ENCODE measurements around the gene HDDC2.
"Not testable (repeated sequence)": the region's sequence is repeated elsewhere in the genome, so short reads cannot be mapped to it uniquely, and the experiment has no call there.

Gene HDDC2

DNA sequence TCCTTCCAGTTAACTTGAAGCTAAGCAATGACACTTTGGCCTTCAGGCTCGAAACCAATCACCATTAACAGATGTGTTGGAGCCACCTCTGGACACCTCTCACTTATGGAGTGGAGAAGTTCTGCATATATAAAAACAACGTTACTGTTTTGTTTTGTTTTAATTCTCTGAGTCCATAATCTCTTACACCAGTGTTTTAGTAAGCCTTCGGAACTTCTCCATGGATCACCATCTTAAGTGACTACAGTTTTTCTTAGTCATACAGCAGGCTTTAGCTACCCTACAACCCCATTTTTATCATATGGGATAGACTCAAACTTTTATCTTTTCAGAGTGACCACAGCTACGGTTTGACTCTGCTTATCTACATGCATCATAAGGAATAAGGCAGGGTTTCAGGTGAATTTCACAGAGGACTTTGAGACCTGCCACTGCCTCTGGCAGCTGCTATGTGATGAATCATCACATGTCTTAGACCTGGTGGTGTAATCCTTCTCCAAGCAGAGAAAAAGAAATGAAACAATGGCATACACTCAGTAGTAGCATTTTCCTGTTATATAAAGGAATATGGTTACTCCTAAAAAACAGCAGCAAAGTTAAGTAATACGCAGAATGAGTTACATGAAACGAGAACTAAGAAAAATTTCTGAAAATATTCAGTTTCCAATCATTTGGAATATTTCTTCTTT, 5.5 kb upstream of the HDDC2 start:
- in situ Hi-C loops (cut with MboI; ENCODE audit: low sequenced_read_pairs), result loop anchor here (10.0 to 25.0 kb wide), 2 partner anchors 458 to 655 kb away; partner anchors contain the start of gene HINT3

DNA sequence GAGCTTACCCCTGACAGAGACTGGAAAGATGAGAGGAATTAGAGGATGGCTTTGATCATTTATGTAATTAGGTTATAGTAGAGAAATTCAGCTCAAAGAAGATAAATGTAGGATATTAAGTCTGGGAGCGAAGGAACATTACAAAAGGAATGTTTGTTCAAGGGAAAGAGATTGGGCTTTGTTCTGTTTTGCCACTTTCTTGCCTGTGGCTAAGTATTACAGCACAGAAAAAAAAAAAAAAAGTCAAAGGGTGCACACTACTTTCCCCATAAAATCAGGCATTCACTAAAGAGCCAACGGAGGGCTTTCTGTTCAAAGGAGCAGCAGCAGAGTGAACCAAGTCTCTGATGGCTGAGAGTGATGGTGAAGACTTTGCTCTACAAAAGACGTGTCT, 5.0 kb upstream of the HDDC2 start:
- in situ Hi-C loops (cut with MboI; ENCODE audit: low sequenced_read_pairs), result loop anchor here (10.0 to 25.0 kb wide), 2 partner anchors 458 to 656 kb away; partner anchors contain the start of gene HINT3

DNA sequence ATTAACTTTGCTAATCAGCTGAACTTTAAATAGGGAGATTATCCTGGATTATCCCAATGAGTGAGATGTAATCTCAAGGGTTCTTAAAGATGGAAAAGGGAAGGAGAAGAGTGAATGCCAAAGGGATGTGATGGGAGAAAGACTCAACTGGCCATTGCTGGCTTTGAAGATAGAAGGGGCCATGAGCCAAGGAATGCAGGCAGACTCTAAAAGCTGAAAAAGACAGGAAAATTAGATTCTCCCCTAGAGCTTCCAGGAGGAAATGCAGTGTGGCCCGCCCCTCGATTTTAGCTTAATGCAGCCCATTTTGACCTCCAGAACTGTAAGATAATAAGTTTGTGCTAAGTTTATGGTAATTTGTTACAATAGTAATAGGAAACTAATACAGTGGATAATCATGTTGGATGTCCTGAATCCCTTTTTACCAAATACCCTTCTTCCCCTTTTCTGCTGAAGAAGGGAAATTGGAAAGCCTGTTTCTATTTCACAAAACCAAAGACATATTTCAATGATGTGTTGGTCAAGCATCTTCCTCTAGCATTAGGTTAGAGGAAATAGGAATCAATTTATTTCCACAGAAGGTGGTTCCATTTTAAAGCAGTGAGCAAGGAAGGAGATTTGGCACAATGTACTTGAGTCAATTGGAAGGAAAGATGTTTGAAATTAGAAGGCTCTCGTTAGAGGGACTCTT, 3.3 kb upstream of the HDDC2 start:
- in situ Hi-C loops (cut with MboI; ENCODE audit: low sequenced_read_pairs), result loop anchor here (10.0 to 25.0 kb wide), 2 partner anchors 460 to 657 kb away; partner anchors contain the start of gene HINT3

DNA sequence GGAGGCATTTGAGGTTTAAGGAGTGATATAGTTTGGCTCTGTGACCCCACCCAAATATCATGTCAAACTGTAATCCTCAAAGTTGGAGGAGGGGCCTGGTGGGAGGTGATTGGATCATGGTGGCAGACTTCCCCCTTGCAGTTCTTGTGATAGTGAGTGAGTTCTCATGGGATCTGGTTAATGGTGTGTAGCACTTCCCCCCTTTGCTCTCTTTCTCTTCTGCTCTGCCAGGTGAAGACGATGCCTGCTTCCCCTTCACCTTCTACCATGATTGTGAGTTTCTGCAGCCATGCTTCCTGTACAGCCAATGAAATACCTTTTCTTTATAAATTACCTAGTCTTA, 1.7 kb upstream of the HDDC2 start:
- in situ Hi-C loops (cut with MboI; ENCODE audit: low sequenced_read_pairs), result loop anchor here (10.0 to 25.0 kb wide), 2 partner anchors 461 to 659 kb away; partner anchors contain the start of gene HINT3

DNA sequence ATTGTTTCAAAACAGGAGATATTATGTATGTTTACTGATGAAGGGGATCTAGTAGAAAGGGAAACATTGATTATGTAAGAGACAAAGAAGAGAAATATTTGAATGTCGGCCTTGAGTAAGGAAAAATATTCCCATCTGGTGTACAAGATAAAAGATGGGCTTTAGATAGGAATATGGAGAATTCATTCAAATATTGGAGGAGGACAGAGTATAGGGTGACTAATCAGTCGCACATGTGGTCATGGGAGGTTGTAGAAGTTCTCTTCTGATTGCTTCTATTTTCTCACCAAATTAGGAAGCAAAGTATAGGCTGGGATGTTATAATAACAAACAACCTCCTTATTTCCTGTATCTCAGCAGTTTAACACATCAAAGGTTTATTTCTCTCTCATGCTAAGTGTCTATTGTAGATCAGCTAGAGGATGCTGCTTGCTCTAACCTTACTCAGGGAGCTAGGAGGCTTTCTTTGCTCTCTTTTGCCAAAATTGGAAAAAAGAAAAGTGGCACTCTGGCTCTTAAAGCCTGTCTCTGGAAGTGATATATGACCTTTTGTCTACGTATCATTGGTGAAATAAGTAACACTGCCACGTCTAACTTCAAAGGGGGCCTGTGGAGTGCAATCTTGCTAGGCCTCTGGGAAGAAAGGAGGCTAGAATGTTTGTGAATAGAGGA, 1.2 kb upstream of the HDDC2 start:
- in situ Hi-C loops (cut with MboI; ENCODE audit: low sequenced_read_pairs), result loop anchor here (10.0 to 25.0 kb wide), 2 partner anchors 462 to 659 kb away; partner anchors contain the start of gene HINT3

DNA sequence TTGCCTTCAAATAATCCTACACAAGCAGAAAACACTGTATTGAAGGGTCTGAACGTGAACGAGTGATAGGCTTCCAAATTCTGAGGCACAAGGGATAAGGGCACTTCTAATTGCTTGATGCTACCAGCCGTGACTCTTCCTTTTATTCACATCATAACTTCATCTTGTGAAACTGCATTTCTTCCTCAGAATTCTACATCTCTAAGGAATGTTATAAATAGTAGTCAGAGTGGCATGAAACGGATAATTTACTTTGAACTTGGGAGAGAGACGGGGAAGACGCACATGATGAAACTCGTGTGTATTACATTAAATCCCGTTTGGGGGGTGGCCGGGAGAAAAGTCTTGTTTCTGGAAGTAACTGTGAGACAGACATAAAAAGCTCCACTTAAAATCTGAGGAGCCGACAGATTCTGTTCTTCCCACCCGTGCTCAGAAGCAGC, 754 bp downstream of the HDDC2 start:
- in situ Hi-C loops (cut with MboI; ENCODE audit: low sequenced_read_pairs), result loop anchor here (10.0 to 25.0 kb wide), 2 partner anchors 464 to 661 kb away; partner anchors contain the start of gene HINT3

DNA sequence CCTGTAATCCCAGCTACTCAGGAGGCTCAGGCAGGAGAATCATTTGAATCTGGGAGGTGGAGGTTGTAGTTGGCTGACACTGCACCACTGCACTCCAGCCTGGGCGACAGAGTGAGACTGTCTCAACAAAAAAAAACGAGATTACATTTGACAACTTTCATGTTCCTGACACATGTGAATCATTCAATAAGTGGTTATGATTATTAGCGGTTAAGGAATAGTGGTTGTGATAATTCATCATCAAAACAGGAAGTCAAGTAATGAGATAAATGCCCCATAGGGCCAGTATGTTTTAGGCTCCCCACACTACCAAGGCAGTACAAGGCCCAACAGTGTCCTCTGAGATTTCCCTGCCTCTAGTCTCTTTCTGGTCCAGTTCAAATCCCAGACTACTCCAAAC, 2.5 kb downstream of the HDDC2 start:
- in situ Hi-C loops (cut with MboI; ENCODE audit: low sequenced_read_pairs), result no loop called here

DNA sequence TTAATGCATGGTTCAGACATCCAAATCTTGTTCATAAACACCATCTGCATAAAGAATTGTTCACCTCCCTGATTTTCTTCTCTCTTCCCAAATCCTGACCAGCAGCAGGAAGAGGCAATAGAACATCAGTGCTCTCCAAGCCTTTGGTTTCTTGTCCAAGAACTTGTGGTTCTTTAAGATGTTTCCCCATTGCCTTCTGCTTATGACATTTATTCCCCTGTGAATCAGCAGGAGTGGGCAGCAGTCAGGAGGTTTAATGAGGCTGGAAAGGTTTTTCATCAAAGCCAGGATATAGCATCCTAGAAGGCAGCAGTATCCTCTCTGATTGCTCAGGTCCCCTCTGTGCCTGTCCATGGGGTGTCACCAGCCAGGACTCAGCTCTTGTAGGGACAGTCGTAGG, 5.3 kb downstream of the HDDC2 start:
- in situ Hi-C loops (cut with MboI; ENCODE audit: low sequenced_read_pairs), result no loop called here

DNA sequence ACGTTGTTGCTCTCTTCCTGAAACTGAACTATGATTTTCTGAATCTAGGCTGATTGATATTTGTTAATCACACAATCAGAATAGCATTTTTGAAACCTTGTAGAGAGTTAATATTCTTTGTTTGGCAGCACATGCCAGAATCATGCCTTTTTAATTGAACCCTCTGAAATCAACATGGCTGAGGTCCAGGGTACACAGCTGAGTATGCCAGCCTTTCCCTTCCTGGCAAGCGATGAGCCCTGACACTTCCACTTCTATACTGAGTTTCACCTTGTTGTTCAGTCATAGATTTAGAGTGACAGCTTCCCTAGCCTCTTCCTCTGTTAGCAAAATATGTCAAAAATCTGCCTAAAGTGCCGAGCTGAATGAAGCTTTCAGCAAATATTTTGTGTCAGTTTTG, 6.8 kb downstream of the HDDC2 start:
- in situ Hi-C loops (cut with MboI; ENCODE audit: low sequenced_read_pairs), result no loop called here

DNA sequence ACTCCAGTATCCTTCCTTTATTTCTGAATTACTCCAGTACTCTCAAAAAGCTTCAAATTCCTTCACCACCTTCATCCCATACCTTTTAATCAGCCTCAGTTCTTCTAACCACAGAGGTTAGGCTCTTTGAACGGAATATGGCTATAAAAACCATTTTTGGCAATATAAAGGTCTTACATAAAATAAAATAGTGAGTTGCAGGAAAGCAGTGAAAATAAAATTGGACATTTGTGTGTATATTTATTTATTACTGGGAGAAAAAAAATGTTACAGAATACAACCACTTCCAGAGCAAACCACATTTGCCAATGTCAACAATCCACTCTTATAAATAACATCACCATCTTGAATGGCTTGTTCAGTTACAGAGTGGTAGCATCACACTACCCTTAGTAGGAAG, 7.7 kb downstream of the HDDC2 start:
- in situ Hi-C loops (cut with MboI; ENCODE audit: low sequenced_read_pairs), result no loop called here

DNA sequence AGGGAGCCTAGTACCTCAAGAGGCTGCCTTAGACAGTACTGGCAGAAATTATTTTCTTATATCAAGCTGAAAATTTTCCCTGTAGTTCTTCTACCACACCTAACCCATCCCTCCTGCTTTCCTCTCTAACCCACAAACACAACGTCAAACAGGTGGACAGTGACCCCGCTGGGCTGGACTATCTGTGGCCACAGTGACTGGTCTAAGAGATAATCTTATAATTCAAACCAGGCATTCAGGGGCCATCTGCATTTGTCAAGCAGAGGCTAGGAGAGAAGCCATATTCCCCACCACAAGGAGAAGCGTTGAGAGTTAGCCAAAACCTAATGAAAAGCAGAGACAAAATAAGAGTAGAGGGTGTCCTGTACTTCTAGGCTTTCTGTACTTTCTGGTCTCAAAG, 8.2 kb downstream of the HDDC2 start:
- in situ Hi-C loops (cut with MboI; ENCODE audit: low sequenced_read_pairs), result no loop called here

DNA sequence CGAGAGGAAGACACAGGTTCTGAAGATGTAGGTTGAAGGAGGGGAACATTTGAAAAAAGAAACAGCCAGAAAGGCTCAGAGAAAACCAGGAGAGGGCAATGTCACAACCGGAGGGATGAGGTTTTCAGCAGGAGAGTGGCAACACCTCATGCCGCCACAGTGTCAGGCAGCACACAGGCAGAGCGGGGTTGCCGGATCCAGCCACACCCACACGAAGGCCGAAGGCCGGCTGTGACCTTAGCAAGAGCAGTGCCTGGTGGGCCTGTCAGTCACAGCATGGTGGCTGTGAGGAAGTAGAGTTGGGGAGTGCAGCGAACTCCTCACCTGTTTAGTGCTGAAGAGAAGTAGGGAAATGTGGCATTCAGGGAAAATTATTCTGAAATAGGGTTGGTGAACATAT, 14.0 kb downstream of the HDDC2 start:
- in situ Hi-C loops (cut with MboI; ENCODE audit: low sequenced_read_pairs), result no loop called here

DNA sequence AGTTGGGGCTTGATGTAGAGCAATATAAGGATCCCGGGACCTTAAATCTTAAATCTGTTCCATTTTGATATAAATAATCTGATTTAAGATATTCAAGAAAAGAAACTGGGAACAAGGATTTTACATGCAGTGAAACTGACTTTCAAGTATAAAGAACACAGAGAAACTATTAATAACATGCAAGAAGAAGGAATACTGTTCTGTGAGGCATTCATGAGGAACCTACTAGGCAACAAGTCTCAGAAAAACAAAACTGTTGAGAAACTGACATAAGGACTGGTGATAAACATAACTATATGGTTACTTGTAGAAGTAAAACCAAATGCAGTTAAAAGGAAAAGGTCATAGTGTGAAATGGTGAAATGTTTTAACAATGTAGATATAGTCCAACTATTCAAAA, 15.8 kb downstream of the HDDC2 start:
- in situ Hi-C loops (cut with MboI; ENCODE audit: low sequenced_read_pairs), result no loop called here

DNA sequence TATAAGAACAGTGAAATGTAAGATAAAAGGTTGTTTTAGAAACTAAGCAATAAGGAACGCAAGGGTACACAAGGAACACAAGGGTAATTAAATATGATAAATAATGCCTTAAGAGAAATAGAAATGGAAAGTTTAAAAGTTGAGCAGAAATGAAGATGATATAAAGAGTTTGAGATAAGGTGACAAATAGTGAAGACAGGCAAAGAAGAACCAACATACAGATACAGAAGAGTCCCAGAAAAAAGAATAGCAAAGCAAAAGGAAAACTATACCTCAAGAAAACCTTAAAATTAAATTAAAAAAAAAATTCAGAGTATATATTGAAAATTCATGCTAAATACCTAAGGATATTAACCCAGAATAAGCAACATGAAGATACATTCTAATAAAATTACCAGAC, 16.4 kb downstream of the HDDC2 start:
- in situ Hi-C loops (cut with MboI; ENCODE audit: low sequenced_read_pairs), result no loop called here

DNA sequence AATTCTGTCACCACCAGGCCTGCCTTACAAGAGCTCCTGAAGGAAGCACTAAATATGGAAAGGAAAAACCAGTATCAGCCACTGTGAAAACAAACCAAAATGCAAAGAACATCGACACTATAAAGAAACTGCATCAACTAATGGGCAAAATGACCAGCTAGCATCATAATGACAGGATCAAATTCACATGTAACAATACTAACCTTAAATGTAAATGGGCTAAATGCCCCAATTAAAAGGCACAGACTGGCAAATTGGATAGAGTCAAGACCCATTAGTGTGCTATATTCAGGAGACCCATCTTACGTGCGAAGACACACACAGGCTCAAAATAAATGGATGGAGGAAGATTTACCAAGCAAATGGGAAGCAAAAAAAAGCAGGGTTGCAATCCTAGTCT, 19.3 kb downstream of the HDDC2 start:
- in situ Hi-C loops (cut with MboI; ENCODE audit: low sequenced_read_pairs), result not testable (repeated sequence)

DNA sequence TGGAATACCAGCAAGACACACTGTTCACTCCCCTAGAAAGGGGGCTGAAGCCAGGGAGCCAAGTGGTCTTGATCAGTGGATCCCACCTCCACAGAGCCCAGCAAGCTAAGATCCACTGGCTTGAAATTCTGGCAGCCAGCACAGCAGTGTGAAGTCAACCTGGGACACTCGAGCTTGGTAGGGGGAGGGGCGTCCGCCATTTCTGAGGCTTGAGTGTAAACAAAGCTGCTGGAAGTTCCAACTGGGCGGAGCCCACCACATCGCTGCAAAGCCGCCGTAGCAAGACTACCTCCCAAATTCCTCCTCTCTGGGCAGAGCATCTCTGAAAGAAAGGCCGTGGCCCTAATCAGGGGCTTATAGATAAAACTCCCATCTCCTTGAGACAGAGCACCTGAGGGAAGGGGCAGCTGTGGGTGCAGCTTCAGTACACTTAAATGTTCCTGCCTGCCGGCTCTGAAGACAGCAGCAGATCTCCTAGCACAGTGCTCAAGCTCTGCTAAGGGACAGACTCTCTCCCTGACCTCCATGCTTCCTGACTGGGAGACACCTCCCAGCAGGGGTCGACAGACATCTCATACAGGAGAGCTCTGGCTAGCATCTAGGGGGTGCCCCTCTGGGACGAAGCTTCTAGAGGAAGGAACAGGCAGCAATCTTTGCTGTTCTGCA, 21.3 kb downstream of the HDDC2 start:
- in situ Hi-C loops (cut with MboI; ENCODE audit: low sequenced_read_pairs), result not testable (repeated sequence)

DNA sequence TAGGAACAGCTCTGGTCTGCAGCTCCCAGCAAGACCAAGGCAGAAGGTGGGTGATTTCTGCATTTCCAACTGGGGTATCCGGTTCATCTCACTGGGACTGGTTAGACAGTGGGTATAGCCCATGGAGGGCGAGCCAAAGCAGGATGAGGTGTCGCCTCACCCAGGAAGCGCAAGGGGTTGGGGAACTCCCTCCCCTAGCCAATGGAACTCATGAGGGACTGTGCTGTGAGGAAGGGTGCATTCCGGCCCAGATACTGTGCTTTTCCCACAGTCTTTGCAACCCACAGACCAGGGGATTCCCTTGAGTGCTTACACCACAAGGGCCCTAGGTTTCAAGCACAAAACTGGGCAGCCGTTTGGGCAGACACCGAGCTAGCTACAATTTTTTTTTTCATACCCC, 21.8 kb downstream of the HDDC2 start:
- in situ Hi-C loops (cut with MboI; ENCODE audit: low sequenced_read_pairs), result no loop called here

DNA sequence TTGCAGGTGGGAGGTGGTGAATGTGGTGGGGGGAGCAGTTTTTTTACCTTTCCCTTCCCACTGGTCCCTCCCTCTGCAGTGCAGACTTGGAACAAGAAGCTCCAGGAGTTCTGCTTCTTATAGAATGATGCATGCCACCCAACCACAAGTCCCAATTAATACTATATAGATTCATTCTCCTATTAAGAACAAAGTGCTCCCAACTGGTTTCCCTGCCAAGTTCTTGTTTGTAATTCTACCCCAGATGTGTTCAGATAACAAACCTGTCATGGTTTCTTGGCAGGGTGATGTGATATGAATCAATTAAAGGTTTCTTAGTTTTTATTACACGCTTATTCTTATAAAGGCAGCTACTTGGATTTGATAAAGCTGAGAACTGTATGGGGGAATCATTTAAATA, 23.9 kb downstream of the HDDC2 start:
- in situ Hi-C loops (cut with MboI; ENCODE audit: low sequenced_read_pairs), result no loop called here

DNA sequence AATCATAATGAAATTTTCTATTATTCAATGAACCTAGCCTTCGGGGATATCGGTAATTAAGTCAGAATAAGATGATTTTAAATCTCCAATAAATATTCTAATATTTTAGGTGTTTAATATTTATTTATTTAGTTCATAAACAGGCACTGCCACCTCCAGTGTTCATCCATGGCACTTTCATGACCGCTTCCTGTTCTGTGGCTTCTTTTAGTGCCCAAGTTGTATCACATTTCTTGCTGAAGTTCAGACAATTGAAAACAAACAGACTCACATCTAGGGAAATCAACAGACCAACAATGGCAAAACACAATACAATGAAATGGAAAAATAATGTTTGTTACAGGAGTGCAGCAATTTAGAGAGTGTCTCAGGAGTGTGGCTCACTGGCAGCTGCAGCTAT, 26.0 kb downstream of the HDDC2 start:
- in situ Hi-C loops (cut with MboI; ENCODE audit: low sequenced_read_pairs), result no loop called here

DNA sequence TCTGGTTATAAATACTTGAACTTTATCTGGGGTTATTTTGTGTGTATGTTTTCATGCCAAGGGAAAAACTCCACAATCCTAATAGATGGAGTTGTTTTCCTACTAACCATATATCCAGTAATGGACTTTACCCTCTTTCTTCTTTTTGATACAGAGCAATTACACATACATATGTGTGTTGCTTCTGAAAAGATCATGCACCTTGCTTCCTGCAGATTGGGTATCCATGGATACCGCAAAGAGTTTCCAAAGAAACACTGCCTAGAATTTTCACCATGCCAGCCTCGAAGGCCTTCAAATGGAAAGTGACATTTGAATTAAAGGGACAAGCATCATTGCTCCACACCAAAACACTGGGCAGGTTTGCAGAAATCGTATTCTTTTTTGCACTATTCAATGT, 26.8 kb downstream of the HDDC2 start:
- in situ Hi-C loops (cut with MboI; ENCODE audit: low sequenced_read_pairs), result no loop called here

DNA sequence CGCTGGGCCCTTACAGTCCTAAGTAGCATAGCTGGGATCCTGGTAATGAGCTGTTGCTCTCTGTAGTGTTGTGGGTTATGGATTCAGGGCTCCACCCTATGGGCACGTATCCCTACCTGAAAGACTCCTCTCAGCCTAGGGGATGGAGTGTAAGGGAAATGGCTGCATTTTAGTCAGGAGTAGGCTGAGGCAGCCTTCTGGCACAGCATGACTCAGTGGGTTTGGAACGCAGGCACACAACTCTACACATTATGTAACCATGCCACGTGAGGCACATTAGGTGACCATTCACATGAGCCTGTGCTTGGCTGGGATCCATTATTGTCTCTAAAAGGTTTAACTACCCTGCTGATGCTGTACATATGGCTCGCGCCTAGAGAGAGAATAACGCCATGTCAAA, 27.8 kb downstream of the HDDC2 start:
- in situ Hi-C loops (cut with MboI; ENCODE audit: low sequenced_read_pairs), result no loop called here

All from HL-60/S4 treated with phorbol 12-myristate 13-acetate at 8.2 ng/mL for 4 days and 3 days (cell line).